NT2/D1 (cell line): ENCODE data around the gene TMCO4.

Source experiments
- DNase-seq: peaks from one replicate; pipeline ENCODE4 v3.0.0-alpha.2; 2011; ENCODE audit warnings: low read depth, low spot score
- H3K27me3 ChIP-seq: 2 replicates; pipeline ENCODE4 v1.6.0; 2011; ENCODE audit warnings: mild to moderate bottlenecking; ENCODE audit not compliant: insufficient read length, insufficient read depth
- H3K36me3 ChIP-seq: 2 replicates; pipeline ENCODE4 v1.6.1; 2011; ENCODE audit warnings: mild to moderate bottlenecking, low read length, mixed read lengths; ENCODE audit not compliant: insufficient read depth, insufficient read length
- H3K4me1 ChIP-seq: 2 replicates; pipeline ENCODE4 v1.5.1; 2011; ENCODE audit not compliant: insufficient read depth, insufficient read length
- H3K4me3 ChIP-seq: 2 replicates; pipeline ENCODE4 v1.5.1; 2011; ENCODE audit warnings: low read depth; ENCODE audit not compliant: insufficient read length
- H3K9ac ChIP-seq: 2 replicates; pipeline ENCODE4 v1.6.0; 2011; ENCODE audit warnings: low read depth; ENCODE audit not compliant: insufficient read length
- H3K9me3 ChIP-seq: 2 replicates; pipeline ENCODE4 v1.5.1; 2011; ENCODE audit warnings: mild to moderate bottlenecking, low read length; ENCODE audit not compliant: insufficient read depth
- SUZ12 ChIP-seq: IDR thresholded peaks from 2 replicates; pipeline ENCODE4 v1.6.1; 2011; ENCODE audit not compliant: insufficient read length, insufficient read depth; ENCODE audit errors: extremely low read depth
- YY1 ChIP-seq: IDR thresholded peaks from 2 replicates; pipeline ENCODE4 v1.6.1; 2011; ENCODE audit not compliant: insufficient read length, insufficient read depth
- ZNF274 ChIP-seq: IDR thresholded peaks from 2 replicates; pipeline ENCODE4 v1.6.1; 2011; ENCODE audit warnings: mild to moderate bottlenecking, low read depth, low read length

Gene TMCO4

GRCh38 chr1:19645411-19646251 lies 154.1 kb downstream of the TMCO4 start:
- no peak for DNase-seq
- Histone ChIP-seq H3K27me3 (peaks cover 36% of the 10 kb centered on the region), H3K4me3 (peak overlapping the region; percentile 70), H3K4me1 (peaks cover 8% of the 10 kb centered on the region), H3K9me3 (no peaks in the 10 kb centered on the region), H3K36me3 (no peaks in the 10 kb centered on the region), H3K9ac (peak overlapping the region; percentile 77)
- TF ChIP-seq ZNF274 (no peak), YY1 (no peak), SUZ12 (no peak)

GRCh38 chr1:19644681-19645410 lies 154.9 kb downstream of the TMCO4 start:
- Histone ChIP-seq H3K9me3 (no peaks in the 10 kb centered on the region), H3K36me3 (no peaks in the 10 kb centered on the region), H3K4me1 (peaks cover 6% of the 10 kb centered on the region), H3K27me3 (peaks cover 36% of the 10 kb centered on the region), H3K9ac (peak overlapping the region; percentile 77), H3K4me3 (peak overlapping the region; percentile 70)
- no peak for DNase-seq
- no peak for TF ChIP-seq ZNF274
- TF ChIP-seq SUZ12 = no peak
- TF ChIP-seq YY1 = no peak

DNA sequence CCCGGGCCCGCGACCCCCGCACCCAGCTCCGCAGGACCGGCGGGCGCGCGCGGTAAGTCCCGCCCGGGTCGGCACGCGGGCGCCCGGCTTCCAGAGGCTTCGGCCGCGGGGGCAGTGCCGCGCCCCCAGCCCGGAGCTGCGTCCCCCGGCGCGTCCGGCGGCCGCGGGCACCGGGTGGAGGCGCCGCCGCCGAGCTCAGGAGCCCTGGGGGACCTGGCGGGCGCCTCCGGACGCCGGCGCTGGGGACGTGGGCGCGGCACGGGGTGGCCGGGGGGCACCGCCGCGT lies 155.4 kb downstream of the TMCO4 start:
- peaks cover 36% of the 10 kb centered on the region for H3K27me3 ChIP-seq
- H3K9ac ChIP-seq = peak overlapping the region; percentile 77
- TF ChIP-seq SUZ12 = no peak
- no peak for TF ChIP-seq YY1
- TF ChIP-seq ZNF274 = no peak
- H3K4me1 ChIP-seq = peaks cover 6% of the 10 kb centered on the region
- H3K36me3 ChIP-seq = no peaks in the 10 kb centered on the region
- no peak for DNase-seq
- H3K9me3 ChIP-seq = no peaks in the 10 kb centered on the region
- peak overlapping the region; percentile 70 for H3K4me3 ChIP-seq

GRCh38 chr1:19643602-19644394 lies 155.9 kb downstream of the TMCO4 start, which contains the start of gene NBL1:
NBL1 (plus strand) TSS chr1:19644311; CDS start chr1:19655031, 10,720 bp downstream.
- peak within 1 kb of the TSS; percentile 77 for H3K9ac ChIP-seq
- H3K9me3 ChIP-seq = no peaks in the 10 kb centered on the region
- H3K4me1 ChIP-seq = peaks cover 6% of the 10 kb centered on the region
- peak within 1 kb of the TSS; percentile 70 for H3K4me3 ChIP-seq
- H3K36me3 ChIP-seq = no peaks in the 10 kb centered on the region
- TF ChIP-seq YY1 (no peak), ZNF274 (no peak), SUZ12 (no peak)
- no peak for DNase-seq
- H3K27me3 ChIP-seq = peaks cover 36% of the 10 kb centered on the region

DNA sequence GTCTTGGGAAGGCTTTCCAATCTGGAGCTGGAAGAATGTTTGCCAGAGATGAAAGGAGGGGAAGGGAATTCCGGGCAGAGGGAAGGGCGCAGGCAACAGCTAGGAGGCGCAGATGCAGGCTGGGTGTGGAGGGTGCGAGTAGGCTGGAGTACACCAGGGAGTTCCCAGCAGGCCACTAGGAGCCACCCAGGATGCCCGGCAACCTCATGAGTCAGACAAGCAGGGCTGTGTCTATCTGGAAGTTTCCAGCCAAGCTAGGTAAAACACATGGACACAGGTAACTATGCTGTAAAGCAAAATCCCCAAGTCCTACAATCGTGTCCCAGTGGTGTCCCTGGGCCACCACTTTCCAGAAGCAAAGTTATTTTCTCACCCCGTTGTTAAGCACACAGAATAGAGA lies 156.6 kb downstream of the TMCO4 start:
- H3K4me3 ChIP-seq = no peak overlapping the region
- peaks cover 36% of the 10 kb centered on the region for H3K27me3 ChIP-seq
- no peaks in the 10 kb centered on the region for H3K9me3 ChIP-seq
- no peak overlapping the region for H3K9ac ChIP-seq
- DNase-seq = no peak
- H3K36me3 ChIP-seq = no peaks in the 10 kb centered on the region
- TF ChIP-seq SUZ12 = no peak
- no peak for TF ChIP-seq ZNF274
- no peak for TF ChIP-seq YY1
- peaks cover 6% of the 10 kb centered on the region for H3K4me1 ChIP-seq

GRCh38 chr1:19640363-19641316 lies 159.1 kb downstream of the TMCO4 start:
- Histone ChIP-seq H3K36me3 (no peaks in the 10 kb centered on the region), H3K9me3 (no peaks in the 10 kb centered on the region), H3K4me3 (no peak overlapping the region), H3K9ac (no peak overlapping the region), H3K27me3 (peaks cover 33% of the 10 kb centered on the region), H3K4me1 (peaks cover 6% of the 10 kb centered on the region)
- TF ChIP-seq YY1 = no peak
- no peak for TF ChIP-seq ZNF274
- no peak for TF ChIP-seq SUZ12
- DNase-seq = peak; percentile 28
